Keratinocyte (primary cell): Measurements from ENCODE around the gene SNCG. TPM values are rescaled to one million over a fixed set of nuclear protein-coding genes. Genes with fewer than 3 reads are reported as not detected.

ENCODE experiments used
- DNase-seq: peaks from one replicate; pipeline ENCODE4 v3.0.0-alpha.2; 2011; ENCODE audit warnings: low read depth, missing footprints, low spot score
- FAIRE-seq: peaks from 2 replicates; lab custom pipeline; 2011; peaks lifted over from hg19 to GRCh38; lab: Jason Lieb, UNC
- H2AFZ ChIP-seq: 2 replicates; pipeline ENCODE4 v1.6.0; 2012; ENCODE audit warnings: low read length, control low read depth, inconsistent platforms; ENCODE audit not compliant: control insufficient read depth
- H3K27ac ChIP-seq: 2 replicates; pipeline ENCODE4 v1.5.1; 2011; ENCODE audit warnings: low read length; ENCODE audit not compliant: control insufficient read depth, insufficient read depth
- H3K27me3 ChIP-seq: 3 replicates; pipeline ENCODE4 v1.6.0; 2011; ENCODE audit warnings: low read length; ENCODE audit not compliant: control insufficient read depth, insufficient read depth; ENCODE audit errors: extremely low read depth
- H3K36me3 ChIP-seq, 2 experiments: 2 replicates in 1 of 2; 3 replicates in 1 of 2; pipeline ENCODE4 v1.5.1; 2011; ENCODE audit warnings: low read length in 2 of 2, mild to moderate bottlenecking in 1 of 2; ENCODE audit not compliant: control insufficient read depth in 2 of 2, insufficient read depth in 2 of 2; ENCODE audit errors: extremely low read depth in 1 of 2
- H3K4me1 ChIP-seq: 3 replicates; pipeline ENCODE4 v1.5.1; 2011; ENCODE audit warnings: low read length; ENCODE audit not compliant: control insufficient read depth, insufficient read depth; ENCODE audit errors: extremely low read depth
- H3K4me2 ChIP-seq: 3 replicates; pipeline ENCODE4 v1.6.0; 2011; ENCODE audit warnings: low read depth, low read length; ENCODE audit not compliant: control insufficient read depth, insufficient read depth; ENCODE audit errors: extremely low read depth
- H3K4me3 ChIP-seq, 3 experiments: fragments of 200-600 bp in 1 of 3; sonication (generic) in 1 of 3; 2 replicates in 2 of 3; 3 replicates in 1 of 3; pipeline ENCODE4 v1.5.1; 2011 to 2016; ENCODE audit warnings: low read length in 3 of 3, mild to moderate bottlenecking in 3 of 3, control low read depth in 2 of 3, inconsistent platforms in 1 of 3, low read depth in 1 of 3, mixed read lengths in 1 of 3, mixed run types in 1 of 3, moderate library complexity in 1 of 3; ENCODE audit not compliant: control insufficient read depth in 2 of 3, insufficient read depth in 2 of 3; ENCODE audit errors: extremely low read depth in 1 of 3
- H3K79me2 ChIP-seq: 2 replicates; pipeline ENCODE4 v1.6.0; 2012; ENCODE audit warnings: low read length; ENCODE audit not compliant: control insufficient read depth, insufficient read depth
- H3K9ac ChIP-seq: 3 replicates; pipeline ENCODE4 v1.6.0; 2011; ENCODE audit warnings: low read length; ENCODE audit not compliant: control insufficient read depth, insufficient read depth; ENCODE audit errors: extremely low read depth
- H3K9me1 ChIP-seq: 3 replicates; pipeline ENCODE4 v1.6.0; 2011; ENCODE audit warnings: low read length; ENCODE audit not compliant: control insufficient read depth, insufficient read depth; ENCODE audit errors: extremely low read depth
- H3K9me3 ChIP-seq: 2 replicates; pipeline ENCODE4 v1.5.1; 2012; ENCODE audit warnings: low read depth, low read length; ENCODE audit not compliant: control insufficient read depth
- H4K20me1 ChIP-seq: 3 replicates; pipeline ENCODE4 v1.6.0; 2011; ENCODE audit warnings: low read length; ENCODE audit not compliant: control insufficient read depth, insufficient read depth; ENCODE audit errors: extremely low read depth
- EZH2 ChIP-seq: IDR thresholded peaks from one replicate; pipeline ENCODE4 v1.6.1; 2012; ENCODE audit warnings: inconsistent platforms, mild to moderate bottlenecking, low read length, moderate library complexity
- dilution Hi-C: fragments of 300-500 bp; cut with MboI; formaldehyde crosslinking; loops from one replicate; pipeline ENCODE4 v1.7.0; 2020; ENCODE audit warnings: low sequenced_read_pairs; ENCODE audit not compliant: extremely low pct_ligation_motif_present
- polyA plus RNA-seq, 5 experiments: library from polyadenylated mRNA; depleted of rRNA in 3 of 5; stranded (reverse) in 3 of 5; stranded (forward) in 1 of 5; unstranded in 1 of 5; fragments of >200 nt; gene quantifications; 1 replicate in 1 of 5; 2 replicates in 3 of 5; 3 replicates in 1 of 5; pipeline versions ENCODE4 v1.2.1 to v1.2.3, GENCODE V29; 2011 to 2012; ENCODE audit warnings: missing spikeins in 2 of 5, low read depth in 1 of 5, low replicate concordance in 1 of 5
- TF ChIP-seq, protein P1 (sequence below), 3 experiments: IDR thresholded peaks in 1 of 3; conservative IDR thresholded peaks in 1 of 3; optimal IDR thresholded peaks in 1 of 3; 2 replicates in 2 of 3; 3 replicates in 1 of 3; pipeline versions ENCODE3 to v1.5.1; 2011; ENCODE audit warnings: low read length in 3 of 3, mild to moderate bottlenecking in 3 of 3, moderate library complexity in 2 of 3, control low read depth in 1 of 3, inconsistent platforms in 1 of 3; ENCODE audit not compliant: insufficient read depth in 2 of 3; ENCODE audit errors: extremely low read depth in 1 of 3

The SNCG gene
- polyA plus RNA-seq, 1 donor (not counting 4 experiments of a cell fraction or from before 2014, with no cell fraction given): 6.8 TPM

DNA sequence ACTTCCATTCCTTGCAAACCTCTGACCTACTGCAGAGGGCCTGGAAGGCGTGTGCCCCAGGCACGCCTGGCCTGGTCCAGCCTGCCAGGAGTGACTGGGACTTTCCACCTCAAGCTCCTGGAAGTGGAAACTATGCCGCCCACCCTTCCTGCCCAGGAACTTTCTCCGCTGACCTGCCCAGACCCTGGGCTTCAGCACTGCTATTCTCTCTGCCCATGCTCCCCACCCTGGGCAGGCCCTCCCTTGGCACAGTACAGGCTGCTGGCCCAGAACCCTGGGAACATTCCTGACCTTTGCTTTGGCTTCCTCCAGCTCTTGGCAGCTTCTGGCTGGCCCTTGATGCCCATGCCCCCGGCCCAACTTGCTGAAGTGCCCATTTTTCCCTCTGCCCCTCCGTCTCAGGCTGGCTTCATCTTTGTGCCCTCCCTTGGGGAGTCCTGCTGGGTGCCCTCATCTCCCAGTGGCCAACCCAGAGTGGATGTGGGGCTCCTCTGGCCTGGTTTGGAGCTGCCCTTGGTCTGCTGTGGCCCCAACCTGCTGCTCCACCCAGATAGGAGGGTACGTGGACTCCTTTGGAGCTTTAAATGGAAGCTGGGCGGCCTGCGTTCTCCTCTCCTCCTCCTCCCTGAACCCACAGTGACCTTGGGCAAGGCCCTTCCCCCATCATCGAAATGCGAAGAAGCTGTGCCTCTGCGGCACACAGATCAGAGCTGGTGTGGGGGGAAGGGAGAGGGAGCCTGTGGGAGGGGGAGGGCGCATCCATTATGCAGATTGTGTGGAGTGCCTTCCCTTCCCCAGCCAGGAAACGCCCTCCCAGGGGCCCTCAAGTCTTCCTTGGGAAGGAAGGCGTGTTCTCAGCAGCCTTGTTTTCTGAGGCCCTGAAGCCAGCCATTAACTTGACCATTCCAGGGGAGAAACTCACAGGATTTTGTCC lies 4.4 kb upstream of the SNCG start:
- H3K27ac ChIP-seq: no peak overlapping the region
- H3K27me3 ChIP-seq: no peaks in the 10 kb centered on the region
- TF ChIP-seq, protein P1, sequence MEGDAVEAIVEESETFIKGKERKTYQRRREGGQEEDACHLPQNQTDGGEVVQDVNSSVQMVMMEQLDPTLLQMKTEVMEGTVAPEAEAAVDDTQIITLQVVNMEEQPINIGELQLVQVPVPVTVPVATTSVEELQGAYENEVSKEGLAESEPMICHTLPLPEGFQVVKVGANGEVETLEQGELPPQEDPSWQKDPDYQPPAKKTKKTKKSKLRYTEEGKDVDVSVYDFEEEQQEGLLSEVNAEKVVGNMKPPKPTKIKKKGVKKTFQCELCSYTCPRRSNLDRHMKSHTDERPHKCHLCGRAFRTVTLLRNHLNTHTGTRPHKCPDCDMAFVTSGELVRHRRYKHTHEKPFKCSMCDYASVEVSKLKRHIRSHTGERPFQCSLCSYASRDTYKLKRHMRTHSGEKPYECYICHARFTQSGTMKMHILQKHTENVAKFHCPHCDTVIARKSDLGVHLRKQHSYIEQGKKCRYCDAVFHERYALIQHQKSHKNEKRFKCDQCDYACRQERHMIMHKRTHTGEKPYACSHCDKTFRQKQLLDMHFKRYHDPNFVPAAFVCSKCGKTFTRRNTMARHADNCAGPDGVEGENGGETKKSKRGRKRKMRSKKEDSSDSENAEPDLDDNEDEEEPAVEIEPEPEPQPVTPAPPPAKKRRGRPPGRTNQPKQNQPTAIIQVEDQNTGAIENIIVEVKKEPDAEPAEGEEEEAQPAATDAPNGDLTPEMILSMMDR (optimal IDR thresholded peaks at IDR 0.05 in 1 of 3, IDR thresholded peaks at IDR 0.05 in 1 of 3, conservative IDR thresholded peaks at IDR 0.05 in 1 of 3; ENCODE audit: extremely low read depth in 1 of 3, insufficient read depth in 2 of 3, low read length in 3 of 3): no peak
- TF ChIP-seq EZH2: no peak
- peaks cover 13% of the 10 kb centered on the region for H3K4me1 ChIP-seq
- no peaks in the 10 kb centered on the region for H3K36me3 ChIP-seq
- FAIRE-seq (no peak), DNase-seq (no peak)
- H3K4me2 ChIP-seq: no peak overlapping the region
- no peaks in the 10 kb centered on the region for H3K9me3 ChIP-seq
- H4K20me1 ChIP-seq: peaks cover 3% of the 10 kb centered on the region
- H3K4me3 ChIP-seq: no peak overlapping the region
- no peaks in the 10 kb centered on the region for H3K9me1 ChIP-seq
- H3K9ac ChIP-seq: no peak overlapping the region
- no peak overlapping the region for H2AFZ ChIP-seq
- dilution Hi-C loops: no loop called here
- peaks cover 2% of the 10 kb centered on the region for H3K79me2 ChIP-seq

DNA sequence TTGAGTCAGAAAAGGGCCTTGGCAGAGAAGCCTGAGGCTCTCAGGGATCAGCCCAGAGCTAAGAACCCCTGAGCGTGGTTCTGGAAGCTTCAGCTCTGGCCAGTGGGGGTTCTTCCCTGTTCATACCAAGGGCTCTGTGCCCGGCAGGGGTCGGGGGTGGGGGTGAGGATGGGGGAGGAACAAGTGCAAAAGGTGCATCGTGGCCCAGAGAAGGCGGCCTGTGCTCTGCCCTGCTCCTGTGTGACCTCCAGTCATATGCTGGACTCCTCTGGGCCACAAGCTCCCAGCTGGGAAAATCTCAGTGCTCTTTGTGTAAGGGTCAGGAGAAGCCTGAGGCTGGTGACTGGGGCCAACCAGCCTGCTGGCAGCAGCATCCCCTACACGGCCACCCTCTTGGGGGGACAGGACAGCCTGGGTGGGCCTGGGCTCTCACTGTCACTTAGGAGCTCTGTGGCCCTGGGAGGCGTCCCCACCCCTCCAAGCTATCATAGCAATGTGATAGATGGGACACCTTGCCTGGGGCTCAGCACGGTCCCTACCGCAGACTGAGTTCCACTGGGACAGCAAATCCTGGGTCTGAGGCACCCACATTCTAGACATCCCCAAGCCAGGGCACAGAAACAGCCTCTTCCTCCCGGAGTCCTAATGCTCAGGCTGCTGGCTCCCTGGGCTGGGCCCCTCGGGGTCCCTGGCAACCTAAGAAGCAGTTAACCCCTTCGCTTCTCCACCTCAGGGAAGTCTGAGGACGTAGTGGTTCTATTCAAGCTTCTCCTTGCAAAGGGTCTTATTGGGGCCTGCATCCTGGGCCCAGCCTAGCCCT lies 3.5 kb upstream of the SNCG start:
- Histone ChIP-seq H3K79me2 (peaks cover 6% of the 10 kb centered on the region), H4K20me1 (peaks cover 3% of the 10 kb centered on the region), H3K9me1 (no peaks in the 10 kb centered on the region), H3K36me3 (no peaks in the 10 kb centered on the region), H3K4me1 (peaks cover 20% of the 10 kb centered on the region), H3K9me3 (no peaks in the 10 kb centered on the region), H3K4me3 (no peak overlapping the region), H3K27ac (no peak overlapping the region), H3K9ac (no peak overlapping the region), H3K4me2 (no peak overlapping the region), H2AFZ (no peak overlapping the region), H3K27me3 (no peaks in the 10 kb centered on the region)
- DNase-seq (no peak), FAIRE-seq (no peak)
- dilution Hi-C loops: no loop called here
- no peak for TF ChIP-seq EZH2
- TF ChIP-seq, protein P1 (optimal IDR thresholded peaks at IDR 0.05 in 1 of 3, IDR thresholded peaks at IDR 0.05 in 1 of 3, conservative IDR thresholded peaks at IDR 0.05 in 1 of 3; ENCODE audit: extremely low read depth in 1 of 3, insufficient read depth in 2 of 3, low read length in 3 of 3): no peak
